ENCODE measurements around the gene GABBR2.

- TF ChIP-seq CTCF (IDR thresholded peaks at IDR 0.05) (no peak), POLR2A (IDR thresholded peaks at IDR 0.05) (no peak)
Observed at GRCh38 chr9:98565152-98566135, 143.3 kb downstream of the GABBR2 start.

All from uterus (tissue), 2 donors.